Stomach (tissue), 4 donors: ENCODE results near the gene MYRIP.

Experiments used
- CTCF ChIP-seq, 7 experiments: fragments of 450-650 bp in 4 of 7; fragments of 200-600 bp in 3 of 7; sonication (generic) in 3 of 7; IDR thresholded peaks; one replicate each; pipeline ENCODE4 v1.5.1; 2016 to 2019; ENCODE audit warnings: antibody characterized with exemption in 7 of 7, control low read depth in 2 of 7, mild to moderate bottlenecking in 1 of 7
- POLR2A ChIP-seq, 4 donors: fragments of 450-650 bp; IDR thresholded peaks; one replicate each; pipeline ENCODE4 v1.6.1; 2016; ENCODE audit warnings: antibody characterized with exemption in 4 of 4, control low read depth in 2 of 4, mild to moderate bottlenecking in 1 of 4, moderate library complexity in 1 of 4
- POLR2AphosphoS5 ChIP-seq, 3 donors: sonication (generic); formaldehyde crosslinking; IDR thresholded peaks; one replicate each; pipeline ENCODE4 v1.6.1; 2016; ENCODE audit warnings: antibody characterized with exemption in 3 of 3

- TF ChIP-seq CTCF (IDR thresholded peaks at IDR 0.05), result no peak
- TF ChIP-seq POLR2A (IDR thresholded peaks at IDR 0.05), result no peak
- TF ChIP-seq POLR2AphosphoS5 (IDR thresholded peaks at IDR 0.05), result no peak
Observed at GRCh38 chr3:40258064-40258463, 448.7 kb downstream of the MYRIP start.
